ENCODE results near the gene COL23A1. TPM values are rescaled to one million over a fixed set of nuclear protein-coding genes. Genes with fewer than 3 reads are reported as not detected.

The COL23A1 gene
- polyA plus RNA-seq, 3 donors, result 0.11 to 0.21 TPM; not detected in 1

- WGBS (ENCODE audit: insufficient coverage), result 3% methylated on average over 91 of the region's 92 CpGs
- Mint-ChIP-seq H3K27ac (peak overlapping the region in 2 of 7 donors; percentile 41 to 46), H3K4me1 (peaks cover 2% of the 10 kb centered on the region), H3K4me3 (peak overlapping the region; percentile 43 to 80), H3K27me3 (ENCODE audit: low read depth in 3 of 3) (peaks cover 23 to 40% (median 25%) of the 10 kb centered on the region in 3 donors), H3K9me3 (peaks cover 3 to 11% (median 4%) of the 10 kb centered on the region in 7 donors), H3K36me3 (peaks cover 0 to 3% of the 10 kb centered on the region in 2 donors)
- DNase-seq, result no peak
- Histone ChIP-seq H3K79me2 (ENCODE audit: insufficient read depth, low read length) (no peaks in the 10 kb centered on the region), H3K27me3 (ENCODE audit: control insufficient read depth in 2 of 2, insufficient read depth in 2 of 2, low read length in 2 of 2) (peaks cover 0 to 11% of the 10 kb centered on the region in 2 donors), H4K20me1 (ENCODE audit: insufficient read depth, low read length) (no peaks in the 10 kb centered on the region), H3K27ac (ENCODE audit: low read depth in 1 of 2, low read length in 2 of 2) (no peak overlapping the region), H3K4me3 (replicated peaks in 1 of 3; ENCODE audit: low read depth in 2 of 3, low read length in 3 of 3) (peak overlapping the region in 1 of 3 experiments; percentile 68), H3K4me1 (ENCODE audit: control insufficient read depth in 1 of 2, insufficient read depth in 2 of 2, low read length in 2 of 2) (peaks cover 11 to 15% of the 10 kb centered on the region in 2 donors), H2AFZ (ENCODE audit: insufficient read depth, low read depth, low read length, poor library complexity, severe bottlenecking) (peak overlapping the region; percentile 61), H3K9ac (ENCODE audit: insufficient read depth, low read length, poor library complexity, severe bottlenecking) (no peak overlapping the region), H3K9me3 (replicated peaks in 1 of 2; ENCODE audit: control insufficient read depth in 1 of 2, insufficient read depth in 1 of 2, low read length in 2 of 2) (no peaks in the 10 kb centered on the region), H3K4me2 (replicated peaks; ENCODE audit: extremely low read depth, low read length, poor library complexity, severe bottlenecking) (peak overlapping the region; percentile 77), H3K36me3 (replicated peaks in 1 of 2; ENCODE audit: control insufficient read depth in 1 of 2, insufficient read depth in 2 of 2, low read length in 2 of 2) (no peaks in the 10 kb centered on the region)
- intact Hi-C loops (cut with micrococcal nuclease), result no loop called here
- no peak for TF ChIP-seq CTCF (IDR thresholded peaks at IDR 0.05)
These were observed 13.4 kb downstream of the COL23A1 start for GRCh38 chr5:178576591-178577351.

GRCh38 chr5:178573216-178573615 is 17.0 kb downstream of the COL23A1 start:
- H3K9ac ChIP-seq (ENCODE audit: insufficient read depth, low read length, poor library complexity, severe bottlenecking), result no peak overlapping the region
- H3K9me3 Mint-ChIP-seq, result peaks cover 5 to 15% (median 9%) of the 10 kb centered on the region in 7 donors
- no peaks in the 10 kb centered on the region for H3K36me3 ChIP-seq (replicated peaks in 1 of 2; ENCODE audit: control insufficient read depth in 1 of 2, insufficient read depth in 2 of 2, low read length in 2 of 2)
- no peak overlapping the region for H3K27ac Mint-ChIP-seq
- H3K27me3 Mint-ChIP-seq (ENCODE audit: low read depth in 3 of 3), result peaks cover 19 to 32% (median 23%) of the 10 kb centered on the region in 3 donors
- no peak for TF ChIP-seq CTCF (IDR thresholded peaks at IDR 0.05)
- WGBS (ENCODE audit: insufficient coverage), result 100% methylated on average over 5 of the region's 7 CpGs
- H3K27me3 ChIP-seq (ENCODE audit: control insufficient read depth in 2 of 2, insufficient read depth in 2 of 2, low read length in 2 of 2), result peaks cover 0 to 11% of the 10 kb centered on the region in 2 donors
- no peak for DNase-seq
- peaks cover 0 to 6% of the 10 kb centered on the region in 2 donors for H3K36me3 Mint-ChIP-seq
- intact Hi-C loops (cut with micrococcal nuclease), result no loop called here
- peaks cover 0 to 4% of the 10 kb centered on the region in 2 donors for H3K9me3 ChIP-seq (replicated peaks in 1 of 2; ENCODE audit: control insufficient read depth in 1 of 2, insufficient read depth in 1 of 2, low read length in 2 of 2)
- peaks cover 2% of the 10 kb centered on the region for H3K4me1 Mint-ChIP-seq
- H3K4me3 Mint-ChIP-seq, result no peak overlapping the region
- peaks cover 11 to 15% of the 10 kb centered on the region in 2 donors for H3K4me1 ChIP-seq (ENCODE audit: control insufficient read depth in 1 of 2, insufficient read depth in 2 of 2, low read length in 2 of 2)
- no peak overlapping the region for H3K27ac ChIP-seq (ENCODE audit: low read depth in 1 of 2, low read length in 2 of 2)
- no peaks in the 10 kb centered on the region for H4K20me1 ChIP-seq (ENCODE audit: insufficient read depth, low read length)
- H3K79me2 ChIP-seq (ENCODE audit: insufficient read depth, low read length), result no peaks in the 10 kb centered on the region
- H3K4me3 ChIP-seq (replicated peaks in 1 of 3; ENCODE audit: low read depth in 2 of 3, low read length in 3 of 3), result no peak overlapping the region
- no peak overlapping the region for H3K4me2 ChIP-seq (replicated peaks; ENCODE audit: extremely low read depth, low read length, poor library complexity, severe bottlenecking)
- no peak overlapping the region for H2AFZ ChIP-seq (ENCODE audit: insufficient read depth, low read depth, low read length, poor library complexity, severe bottlenecking)
